SK-N-SH treated with all-trans-retinoic acid at 6 μM for 48 hours (cell line): ENCODE measurements around the gene ELFN1.

Experiments used
- PATZ1 ChIP-seq: fragments of 250-450 bp; sonication (Bioruptor Pico); IDR thresholded peaks from 2 replicates; pipeline ENCODE4 v1.8.0; 2020; ENCODE audit warnings: mild to moderate bottlenecking, moderate library complexity, borderline replicate concordance
- PPARA ChIP-seq: fragments of 250-450 bp; sonication (Bioruptor Pico); IDR thresholded peaks from 2 replicates; pipeline ENCODE4 v1.5.0; 2020; ENCODE audit warnings: mild to moderate bottlenecking, borderline replicate concordance
- ZFP30 ChIP-seq: fragments of 450-650 bp; formaldehyde crosslinking; IDR thresholded peaks from 2 replicates; pipeline ENCODE4 v1.5.0; 2022; ENCODE audit warnings: mild to moderate bottlenecking, moderate library complexity
- ZNF565 ChIP-seq: fragments of 450-650 bp; formaldehyde crosslinking; conservative IDR thresholded peaks from 2 replicates; pipeline ENCODE4 v1.5.0; 2020; ENCODE audit warnings: low read depth, mild to moderate bottlenecking, moderate library complexity

GRCh38 chr7:1677206-1678080, 7.4 kb downstream of the ELFN1 start:
- TF ChIP-seq PATZ1 (no peak), PPARA (CRISPR knock-in tag) (no peak), ZNF565 (CRISPR knock-in tag) (no peak), ZFP30 (CRISPR knock-in tag) (no peak)
